Mesodermal cell (in vitro differentiated cells): ENCODE data around the gene AMBRA1.
"Not testable (repeated sequence)": the region's sequence is repeated elsewhere in the genome, so short reads cannot be mapped to it uniquely, and the experiment has no call there.

ENCODE experiments used
- H3K27ac ChIP-seq: 2 replicates; pipeline ENCODE4 v1.7.0; 2013; ENCODE audit warnings: mild to moderate bottlenecking, low read depth, low read length, moderate library complexity; ENCODE audit not compliant: severe bottlenecking
- H3K36me3 ChIP-seq: 2 replicates; pipeline ENCODE4 v1.7.1; 2013; ENCODE audit warnings: mild to moderate bottlenecking, low read length, moderate library complexity; ENCODE audit not compliant: control insufficient read depth, insufficient read depth
- H3K4me1 ChIP-seq: one replicate; pipeline ENCODE4 v1.7.1; 2013; ENCODE audit warnings: mild to moderate bottlenecking, low read length; ENCODE audit not compliant: insufficient read depth, control insufficient read depth, poor library complexity, severe bottlenecking
- H3K4me3 ChIP-seq: 2 replicates; pipeline ENCODE4 v1.7.0; 2013; ENCODE audit warnings: low read length, control low read depth, mild to moderate bottlenecking; ENCODE audit not compliant: insufficient read depth, poor library complexity, severe bottlenecking; ENCODE audit errors: extremely low read depth
- H3K9me3 ChIP-seq: 2 replicates; pipeline ENCODE4 v1.7.1; 2013; ENCODE audit warnings: mild to moderate bottlenecking, low read length, moderate library complexity; ENCODE audit not compliant: control insufficient read depth
- WGBS, 2 experiments: methylation state at CpG; one replicate each; pipeline ENCODE4 v1.1.5; 2013; ENCODE audit warnings: missing lambda C conversion rate in 2 of 2; ENCODE audit not compliant: insufficient coverage in 2 of 2; 5-methylcytosine and 5-hydroxymethylcytosine counted together

AMBRA1 gene

GRCh38 chr11:46594785-46595184 lies 962 bp upstream of the AMBRA1 start:
- Histone ChIP-seq H3K36me3 (peaks cover 8% of the 10 kb centered on the region), H3K27ac (peak overlapping the region; percentile 76)

GRCh38 chr11:46594374-46594700 lies 514 bp upstream of the AMBRA1 start:
- H3K4me1 ChIP-seq = peaks cover 13% of the 10 kb centered on the region
- H3K4me3 ChIP-seq = peak overlapping the region; percentile 85
- H3K27ac ChIP-seq = peak overlapping the region; percentile 76
- 63 to 78% methylated on average over 2 of the region's 3 CpGs for WGBS, 2 experiments
- H3K36me3 ChIP-seq = peaks cover 8% of the 10 kb centered on the region
- H3K9me3 ChIP-seq = no peaks in the 10 kb centered on the region

More at GRCh38 chr11:46594785-46595184, 962 bp upstream of the AMBRA1 start:
- Histone ChIP-seq H3K4me1 (peaks cover 13% of the 10 kb centered on the region), H3K9me3 (no peaks in the 10 kb centered on the region), H3K4me3 (no peak overlapping the region)
- 96 to 100% methylated on average over 5 to 6 of the region's 10 CpGs for WGBS, 2 experiments

GRCh38 chr11:46590740-46591605 lies 2.9 kb downstream of the AMBRA1 start:
- H3K27ac ChIP-seq = peak overlapping the region; percentile 5
- peaks cover 13% of the 10 kb centered on the region for H3K4me1 ChIP-seq
- H3K36me3 ChIP-seq = peaks cover 8% of the 10 kb centered on the region
- H3K4me3 ChIP-seq = no peak overlapping the region
- no peaks in the 10 kb centered on the region for H3K9me3 ChIP-seq
- WGBS, 2 experiments = 88 to 100% methylated on average over 4 to 7 of the region's 11 CpGs

- H3K4me3 ChIP-seq = no peak overlapping the region
- H3K4me1 ChIP-seq = peaks cover 13% of the 10 kb centered on the region
- peaks cover 12% of the 10 kb centered on the region for H3K36me3 ChIP-seq
- no peak overlapping the region for H3K27ac ChIP-seq
- H3K9me3 ChIP-seq = no peaks in the 10 kb centered on the region
Measured at GRCh38 chr11:46588915-46589314, 4.9 kb downstream of the AMBRA1 start.

- 93 to 95% methylated on average over 3 to 4 of the region's 5 CpGs for WGBS, 2 experiments
- Histone ChIP-seq H3K4me3 (no peak overlapping the region), H3K9me3 (no peaks in the 10 kb centered on the region), H3K36me3 (peaks cover 12% of the 10 kb centered on the region), H3K27ac (no peak overlapping the region), H3K4me1 (peaks cover 13% of the 10 kb centered on the region)
Measured at GRCh38 chr11:46588131-46588530, 5.7 kb downstream of the AMBRA1 start.

GRCh38 chr11:46583513-46583912 lies 10.3 kb downstream of the AMBRA1 start:
- no CpG with 5 or more reads among the region's 1 CpG for WGBS, 2 experiments
- not testable (repeated sequence) for H3K4me3 ChIP-seq, H3K4me1 ChIP-seq, H3K36me3 ChIP-seq, H3K9me3 ChIP-seq, H3K27ac ChIP-seq

- H3K4me1 ChIP-seq = no peaks in the 10 kb centered on the region
- H3K36me3 ChIP-seq = peaks cover 15% of the 10 kb centered on the region
- no peak overlapping the region for H3K27ac ChIP-seq
- no peak overlapping the region for H3K4me3 ChIP-seq
- 100% methylated on average over 1 to 2 of the region's 5 CpGs for WGBS, 2 experiments
- H3K9me3 ChIP-seq = no peaks in the 10 kb centered on the region
Measured at GRCh38 chr11:46582588-46582987, 11.2 kb downstream of the AMBRA1 start.

- no peak overlapping the region for H3K4me3 ChIP-seq
- no peak overlapping the region for H3K27ac ChIP-seq
- peaks cover 16% of the 10 kb centered on the region for H3K36me3 ChIP-seq
- no CpG with 5 or more reads among the region's 1 CpG for WGBS, 2 experiments
- H3K4me1 ChIP-seq = no peaks in the 10 kb centered on the region
- no peaks in the 10 kb centered on the region for H3K9me3 ChIP-seq
Measured at GRCh38 chr11:46577058-46577457, 16.8 kb downstream of the AMBRA1 start.

GRCh38 chr11:46574656-46575055 lies 19.2 kb downstream of the AMBRA1 start:
- WGBS, 2 experiments = no CpG with 5 or more reads among the region's 1 CpG
- no peak overlapping the region for H3K4me3 ChIP-seq
- H3K9me3 ChIP-seq = no peaks in the 10 kb centered on the region
- H3K27ac ChIP-seq = no peak overlapping the region
- peaks cover 16% of the 10 kb centered on the region for H3K36me3 ChIP-seq
- no peaks in the 10 kb centered on the region for H3K4me1 ChIP-seq

- 89% methylated on average over 1 of the region's 2 CpGs; no CpG with 5 or more reads in 1 of the 2 experiments for WGBS, 2 experiments
- Histone ChIP-seq H3K36me3 (peaks cover 8% of the 10 kb centered on the region), H3K4me1 (no peaks in the 10 kb centered on the region), H3K4me3 (no peak overlapping the region), H3K9me3 (no peaks in the 10 kb centered on the region), H3K27ac (no peak overlapping the region)
Measured at GRCh38 chr11:46570790-46571398, 22.9 kb downstream of the AMBRA1 start.

GRCh38 chr11:46565232-46565840 lies 28.5 kb downstream of the AMBRA1 start:
- WGBS, 2 experiments = 91 to 96% methylated on average over 4 of the region's 7 CpGs
- Histone ChIP-seq H3K4me1 (no peaks in the 10 kb centered on the region), H3K27ac (no peak overlapping the region), H3K36me3 (no peaks in the 10 kb centered on the region), H3K9me3 (no peaks in the 10 kb centered on the region), H3K4me3 (no peak overlapping the region)
